Panc1 (cell line): ENCODE data around the gene NAA16.

Experiments used
- CTCF ChIP-seq: fragments of 450-650 bp; IDR thresholded peaks from 2 replicates; pipeline ENCODE4 v1.5.1; 2017; ENCODE audit warnings: mild to moderate bottlenecking
- POLR2AphosphoS5 ChIP-seq: IDR thresholded peaks from 2 replicates; pipeline ENCODE4 v1.6.1; 2012; ENCODE audit warnings: mild to moderate bottlenecking, low read depth, low read length, moderate library complexity
- REST ChIP-seq, 2 experiments: IDR thresholded peaks; 2 replicates each; pipeline ENCODE4 v1.6.1; 2011 to 2012; ENCODE audit warnings: low read depth in 2 of 2, control low read depth in 1 of 2, low read length in 1 of 2, mild to moderate bottlenecking in 1 of 2, moderate library complexity in 1 of 2; ENCODE audit not compliant: insufficient read depth in 1 of 2
- SIN3A ChIP-seq: IDR thresholded peaks from 2 replicates; pipeline ENCODE4 v1.6.1; 2012; ENCODE audit warnings: low read depth, mild to moderate bottlenecking, low read length, moderate library complexity, borderline replicate concordance; ENCODE audit not compliant: insufficient read depth

- TF ChIP-seq REST (IDR thresholded peaks at IDR 0.05; ENCODE audit: insufficient read depth in 1 of 2, low read depth in 2 of 2, low read length in 1 of 2), result no peak
- TF ChIP-seq CTCF, result no peak
- no peak for TF ChIP-seq SIN3A
- no peak for TF ChIP-seq POLR2AphosphoS5
These were observed 75.1 kb downstream of the NAA16 start for GRCh38 chr13:41386211-41386610.
